GM12874 (cell line): ENCODE measurements around the gene RFX8.

Source experiments
- TF ChIP-seq, protein P1 (sequence below): IDR thresholded peaks from 2 replicates; pipeline ENCODE4 v1.5.1; 2011; ENCODE audit warnings: low read depth, mild to moderate bottlenecking, control low read depth, low read length, moderate library complexity; ENCODE audit not compliant: insufficient read depth

RFX8 gene

DNA sequence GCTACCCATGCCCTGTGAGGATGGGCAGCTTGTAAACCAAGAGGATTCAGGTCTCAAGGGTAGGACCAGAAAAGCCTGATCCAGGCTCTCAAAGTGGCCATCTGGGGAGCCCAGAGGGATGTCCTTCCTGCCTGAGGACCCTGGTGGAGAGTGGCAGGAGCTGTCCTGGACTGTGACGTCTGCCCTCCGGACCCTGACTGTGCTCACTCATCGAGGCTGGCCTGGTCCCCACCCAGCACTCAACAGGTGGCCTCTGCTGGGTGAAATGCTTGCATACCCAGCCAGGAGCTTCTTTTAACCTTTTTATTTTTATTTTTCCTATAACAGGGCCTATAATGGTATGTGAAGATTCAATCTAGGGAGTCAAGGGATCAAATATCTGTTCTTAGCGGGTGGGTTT, 112.1 kb downstream of the RFX8 start:
- TF ChIP-seq, protein P1, sequence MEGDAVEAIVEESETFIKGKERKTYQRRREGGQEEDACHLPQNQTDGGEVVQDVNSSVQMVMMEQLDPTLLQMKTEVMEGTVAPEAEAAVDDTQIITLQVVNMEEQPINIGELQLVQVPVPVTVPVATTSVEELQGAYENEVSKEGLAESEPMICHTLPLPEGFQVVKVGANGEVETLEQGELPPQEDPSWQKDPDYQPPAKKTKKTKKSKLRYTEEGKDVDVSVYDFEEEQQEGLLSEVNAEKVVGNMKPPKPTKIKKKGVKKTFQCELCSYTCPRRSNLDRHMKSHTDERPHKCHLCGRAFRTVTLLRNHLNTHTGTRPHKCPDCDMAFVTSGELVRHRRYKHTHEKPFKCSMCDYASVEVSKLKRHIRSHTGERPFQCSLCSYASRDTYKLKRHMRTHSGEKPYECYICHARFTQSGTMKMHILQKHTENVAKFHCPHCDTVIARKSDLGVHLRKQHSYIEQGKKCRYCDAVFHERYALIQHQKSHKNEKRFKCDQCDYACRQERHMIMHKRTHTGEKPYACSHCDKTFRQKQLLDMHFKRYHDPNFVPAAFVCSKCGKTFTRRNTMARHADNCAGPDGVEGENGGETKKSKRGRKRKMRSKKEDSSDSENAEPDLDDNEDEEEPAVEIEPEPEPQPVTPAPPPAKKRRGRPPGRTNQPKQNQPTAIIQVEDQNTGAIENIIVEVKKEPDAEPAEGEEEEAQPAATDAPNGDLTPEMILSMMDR = no peak

DNA sequence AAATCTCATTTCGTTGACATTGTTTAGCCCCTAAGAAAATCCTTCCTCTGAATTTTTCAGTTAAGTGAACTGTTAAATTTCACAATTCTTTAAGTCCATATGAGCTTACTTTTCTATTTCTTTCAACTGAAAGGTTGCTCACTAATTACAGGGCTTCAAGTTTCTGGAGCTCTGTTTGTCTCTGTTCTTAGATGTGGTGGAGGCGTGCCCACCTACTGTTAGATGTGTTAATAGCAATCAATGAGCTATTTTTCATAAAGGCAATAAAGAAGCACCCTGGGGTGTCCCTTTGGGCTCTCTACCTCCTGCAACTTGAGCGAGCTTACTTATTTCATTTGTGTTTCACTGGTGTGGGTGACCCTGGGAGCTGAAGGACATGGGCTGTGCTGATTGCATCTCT, 112.6 kb downstream of the RFX8 start:
- TF ChIP-seq, protein P1 = no peak

DNA sequence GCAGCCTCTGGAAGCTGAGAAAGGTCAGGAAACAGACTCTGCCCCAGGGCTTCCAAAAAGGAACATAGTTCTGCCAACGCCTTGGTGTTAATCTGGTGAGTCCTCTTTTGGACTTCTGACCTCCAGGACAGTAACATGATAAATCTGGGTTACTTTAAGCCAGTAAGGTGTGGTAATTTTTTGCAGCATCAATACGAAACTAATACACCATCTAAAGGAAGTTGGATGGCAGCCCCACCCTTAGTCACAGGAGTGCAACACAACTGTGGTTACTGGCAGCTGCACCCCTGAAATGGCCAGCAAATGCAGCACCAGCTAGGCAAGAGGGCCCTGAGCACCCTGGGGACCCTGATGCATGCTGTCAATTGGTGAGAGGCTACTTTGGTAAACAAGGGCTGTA, 113.4 kb downstream of the RFX8 start:
- TF ChIP-seq, protein P1 = no peak

DNA sequence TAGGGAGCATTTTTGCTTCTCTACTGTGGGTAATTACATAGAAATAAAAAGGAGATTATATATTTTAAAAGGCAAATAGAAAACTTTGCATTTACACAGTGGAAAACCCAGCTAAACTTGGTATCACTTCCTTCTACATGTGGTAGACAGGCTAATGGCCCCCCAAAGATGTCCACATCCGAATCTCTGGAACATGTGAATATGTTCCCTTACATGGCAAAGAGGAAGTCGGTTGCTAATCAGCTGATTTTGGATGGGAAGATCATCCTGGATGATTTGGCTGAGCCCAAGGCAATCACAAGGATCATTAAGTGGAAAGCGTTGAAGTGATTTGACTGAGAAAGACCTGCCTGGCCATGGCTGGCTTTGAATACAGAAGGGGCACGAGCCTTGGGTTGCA, 113.8 kb downstream of the RFX8 start:
- TF ChIP-seq, protein P1 = no peak

DNA sequence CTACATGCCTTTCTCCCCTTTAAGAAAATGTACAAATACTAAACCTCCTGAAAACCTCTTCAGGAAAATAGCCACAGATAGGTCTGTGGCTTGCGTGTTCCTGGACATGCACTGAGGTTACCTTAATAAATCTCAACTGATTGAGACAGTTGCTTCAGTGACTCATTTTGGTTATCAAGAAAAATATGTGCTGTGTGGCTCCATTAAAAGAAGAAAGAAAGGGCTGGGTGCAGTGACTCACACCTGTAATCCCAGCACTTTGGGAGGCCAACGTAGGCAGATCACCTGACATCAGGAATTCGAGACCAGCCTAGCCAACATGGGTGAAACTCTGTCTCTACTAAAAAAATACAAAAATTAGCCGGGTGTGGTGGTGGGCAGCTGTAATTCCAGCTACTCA, 114.7 kb downstream of the RFX8 start:
- TF ChIP-seq, protein P1 = no peak

DNA sequence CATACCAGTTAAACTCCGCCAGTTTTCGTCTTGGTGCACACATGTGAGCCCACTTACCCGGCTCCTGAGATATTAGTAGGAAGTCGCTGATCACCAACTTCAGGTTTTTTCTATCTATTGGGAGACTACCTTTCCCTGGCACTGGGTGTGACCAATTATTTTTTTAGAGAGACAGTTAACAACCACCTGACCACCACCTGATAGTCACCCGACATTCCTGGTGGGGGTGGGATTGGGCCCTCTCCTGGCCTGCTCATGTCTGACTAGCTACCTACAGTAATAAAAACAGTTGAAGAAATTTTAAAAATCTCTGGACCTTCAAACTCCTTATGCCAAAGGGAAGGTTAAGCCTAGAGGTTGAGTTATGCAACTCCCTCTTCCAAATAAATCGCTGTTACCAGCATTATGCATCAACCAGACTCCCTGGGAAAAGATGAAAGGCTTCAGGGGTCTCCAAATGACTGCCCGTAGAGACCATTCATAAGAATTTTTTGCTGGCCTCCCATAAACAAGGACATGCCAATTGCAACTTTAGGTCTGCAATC, 115.4 kb downstream of the RFX8 start:
- TF ChIP-seq, protein P1 = no peak

DNA sequence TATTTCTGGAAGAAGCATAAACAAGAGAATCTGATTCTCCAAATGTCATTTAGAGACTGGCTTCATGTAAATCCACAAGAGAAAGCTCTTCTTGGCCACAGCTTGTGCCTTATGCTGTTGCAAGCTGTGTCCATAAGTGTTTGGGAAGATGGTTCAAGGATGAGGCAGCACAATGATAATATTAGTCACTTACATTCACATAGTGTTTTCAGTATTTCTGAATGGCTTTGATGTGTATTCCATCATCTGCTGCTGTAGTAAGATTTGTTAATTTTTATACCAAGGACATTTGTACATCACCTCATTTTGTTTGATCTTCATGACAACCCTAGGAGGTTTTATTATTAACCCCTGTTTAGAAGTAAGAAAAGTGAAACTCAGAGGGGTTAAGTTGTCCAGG, 117.5 kb downstream of the RFX8 start:
- TF ChIP-seq, protein P1 = no peak
